HG03457 (cell line): ENCODE results near the gene BAD.

ENCODE experiments used
- ATAC-seq: cut with Tn5 transposase; IDR thresholded peaks from one replicate; pipeline ENCODE4 v1.9.1; 2021; ENCODE audit warnings: moderate number of reproducible peaks; ENCODE audit not compliant: unreplicated experiment

BAD gene

GRCh38 chr11:64232967-64233315 lies 51.5 kb downstream of the BAD start:
- no peak for ATAC-seq

- ATAC-seq, result no peak
Measured at GRCh38 chr11:64232182-64232966, 52.1 kb downstream of the BAD start.

- no peak for ATAC-seq
Measured at GRCh38 chr11:64231546-64231945, 52.9 kb downstream of the BAD start.

GRCh38 chr11:64230985-64231365 lies 53.5 kb downstream of the BAD start:
- no peak for ATAC-seq

GRCh38 chr11:64230171-64230984 lies 54.1 kb downstream of the BAD start, which contains the start of gene DNAJC4:
TSS of gene DNAJC4 (plus strand) at chr11:64230548. CDS start at chr11:64230855, 307 bp downstream.
- ATAC-seq, result peak; percentile 39

GRCh38 chr11:64229744-64230170 lies 54.7 kb downstream of the BAD start:
- no peak for ATAC-seq

- no peak for ATAC-seq
Measured at GRCh38 chr11:64229090-64229743, 55.2 kb downstream of the BAD start.

- no peak for ATAC-seq
Measured at GRCh38 chr11:64227405-64227956, 57.0 kb downstream of the BAD start.

- no peak for ATAC-seq
Measured at GRCh38 chr11:64226507-64227051, 57.9 kb downstream of the BAD start.

GRCh38 chr11:64225608-64226506 lies 58.6 kb downstream of the BAD start, which contains the start of the genes NUDT22 and TRPT1:
TSS of gene NUDT22 (plus strand) at chr11:64226274. CDS start at chr11:64226653, 379 bp downstream.
TSS of gene TRPT1 (minus strand) at chr11:64226186. CDS start at chr11:64225860, 326 bp downstream.
- no peak for ATAC-seq

GRCh38 chr11:64224891-64225607 lies 59.4 kb downstream of the BAD start:
- ATAC-seq, result no peak

- no peak for ATAC-seq
Measured at GRCh38 chr11:64224151-64224890, 60.1 kb downstream of the BAD start.

GRCh38 chr11:64223001-64223651 lies 61.3 kb downstream of the BAD start:
- no peak for ATAC-seq

GRCh38 chr11:64222651-64223000 lies 61.8 kb downstream of the BAD start:
- no peak for ATAC-seq

GRCh38 chr11:64220798-64221197 lies 63.7 kb downstream of the BAD start:
- ATAC-seq, result no peak

GRCh38 chr11:64220271-64220670 lies 64.2 kb downstream of the BAD start:
- ATAC-seq, result no peak
